Liver (tissue), 9 donors: Measurements from ENCODE around the gene AGPAT2. TPM values are rescaled to one million over a fixed set of nuclear protein-coding genes. Genes with fewer than 3 reads are reported as not detected.

Source experiments
- DNase-seq: peaks from one replicate; pipeline ENCODE4 v3.0.0-alpha.2; 2017; ENCODE audit warnings: low spot score
- H3K27ac ChIP-seq, 2 donors: one replicate each; pipeline ENCODE4 v1.7.0; 2013; ENCODE audit warnings: inconsistent platforms in 2 of 2, low read length in 2 of 2, control low read depth in 1 of 2, low read depth in 1 of 2, mild to moderate bottlenecking in 1 of 2
- H3K27me3 ChIP-seq, 4 donors: one replicate each; pipeline versions ENCODE4 v1.6.1 to v1.7.0; 2013; ENCODE audit warnings: low read length in 3 of 4, inconsistent platforms in 1 of 4, mild to moderate bottlenecking in 1 of 4, moderate library complexity in 1 of 4; ENCODE audit not compliant: control insufficient read depth in 4 of 4, insufficient read depth in 4 of 4
- H3K36me3 ChIP-seq, 4 donors: one replicate each; pipeline versions ENCODE4 v1.6.1 to v1.7.0; 2013; ENCODE audit warnings: low read length in 3 of 4, mild to moderate bottlenecking in 3 of 4, low read depth in 1 of 4, moderate library complexity in 1 of 4; ENCODE audit not compliant: control insufficient read depth in 4 of 4, insufficient read depth in 3 of 4
- H3K4me1 ChIP-seq, 4 donors: one replicate each; pipeline versions ENCODE4 v1.6.1 to v1.7.0; 2013; ENCODE audit warnings: low read length in 3 of 4, mild to moderate bottlenecking in 3 of 4, moderate library complexity in 1 of 4; ENCODE audit not compliant: control insufficient read depth in 4 of 4, insufficient read depth in 4 of 4
- H3K4me3 ChIP-seq, 3 donors: one replicate each; pipeline versions ENCODE4 v1.6.1 to v1.7.0; 2013; ENCODE audit warnings: low read length in 3 of 3, control low read depth in 1 of 3, low read depth in 1 of 3, mild to moderate bottlenecking in 1 of 3
- H3K9ac ChIP-seq, 2 donors: one replicate each; pipeline ENCODE4 v1.7.0; 2013; ENCODE audit warnings: low read length in 2 of 2, mild to moderate bottlenecking in 2 of 2, moderate library complexity in 2 of 2, control low read depth in 1 of 2, low read depth in 1 of 2
- H3K9me3 ChIP-seq, 4 donors: one replicate each; pipeline versions ENCODE4 v1.6.1 to v1.7.0; 2013; ENCODE audit warnings: low read length in 3 of 4; ENCODE audit not compliant: control insufficient read depth in 4 of 4
- ATF3 ChIP-seq: IDR thresholded peaks from 2 replicates; pipeline ENCODE4 v1.6.1; 2016; ENCODE audit warnings: antibody characterized with exemption
- CTCF ChIP-seq: fragments of 150-350 bp; IDR thresholded peaks from 2 replicates; pipeline ENCODE4 v1.5.1; 2017; ENCODE audit warnings: improper control_type of control experiment, low read depth, low read length; ENCODE audit not compliant: missing input control
- EGR1 ChIP-seq, 2 donors: IDR thresholded peaks; 2 replicates each; pipeline ENCODE4 v1.6.1; 2016 to 2018; ENCODE audit warnings: antibody characterized with exemption in 2 of 2, low read depth in 2 of 2
- FOXA1 ChIP-seq: IDR thresholded peaks from 2 replicates; pipeline ENCODE4 v1.6.1; 2016; ENCODE audit warnings: antibody characterized with exemption
- FOXA2 ChIP-seq: IDR thresholded peaks from 2 replicates; pipeline ENCODE4 v1.6.1; 2016; ENCODE audit warnings: antibody characterized with exemption
- GABPA ChIP-seq, 2 donors: IDR thresholded peaks in 1 of 2; conservative IDR thresholded peaks in 1 of 2; 2 replicates each; pipeline ENCODE4 v1.6.1; 2016; ENCODE audit warnings: antibody characterized with exemption in 2 of 2, mild to moderate bottlenecking in 1 of 2, moderate library complexity in 1 of 2
- HNF4A ChIP-seq, 2 donors: conservative IDR thresholded peaks; 2 replicates each; pipeline ENCODE4 v1.6.1; 2016; ENCODE audit warnings: antibody characterized with exemption in 2 of 2, mild to moderate bottlenecking in 2 of 2
- HNF4G ChIP-seq: IDR thresholded peaks from 2 replicates; pipeline ENCODE4 v1.6.1; 2016; ENCODE audit warnings: antibody characterized with exemption
- JUND ChIP-seq, 2 donors: IDR thresholded peaks; 2 replicates each; pipeline ENCODE4 v1.6.1; 2016; ENCODE audit warnings: antibody characterized with exemption in 2 of 2
- MAX ChIP-seq: IDR thresholded peaks from 2 replicates; pipeline ENCODE4 v1.6.1; 2016; ENCODE audit warnings: antibody characterized with exemption
- NR2F2 ChIP-seq: IDR thresholded peaks from 2 replicates; pipeline ENCODE4 v1.6.1; 2016; ENCODE audit warnings: antibody characterized with exemption
- RAD21 ChIP-seq, 2 donors: IDR thresholded peaks; 2 replicates each; pipeline ENCODE4 v1.6.1; 2016; ENCODE audit warnings: antibody characterized with exemption in 2 of 2, mild to moderate bottlenecking in 2 of 2
- RXRA ChIP-seq, 2 donors: IDR thresholded peaks; 2 replicates each; pipeline ENCODE4 v1.6.1; 2017 to 2018; ENCODE audit warnings: antibody characterized with exemption in 2 of 2, mild to moderate bottlenecking in 1 of 2
- SP1 ChIP-seq: IDR thresholded peaks from 2 replicates; pipeline ENCODE4 v1.6.1; 2018; ENCODE audit warnings: antibody characterized with exemption, mild to moderate bottlenecking
- TAF1 ChIP-seq: conservative IDR thresholded peaks from 2 replicates; pipeline ENCODE4 v1.6.1; 2016; ENCODE audit warnings: antibody characterized with exemption, mild to moderate bottlenecking
- YY1 ChIP-seq: IDR thresholded peaks from 2 replicates; pipeline ENCODE4 v1.6.1; 2016; ENCODE audit warnings: antibody characterized with exemption, mild to moderate bottlenecking
- ZBTB33 ChIP-seq: IDR thresholded peaks from 2 replicates; pipeline ENCODE4 v1.6.1; 2016; ENCODE audit warnings: antibody characterized with exemption
- WGBS: extraction: QIAGEN DNeasy Blood & Tissue Kit; methylation state at CpG from one replicate; pipeline ENCODE4 v1.1.7; 2013; 5-methylcytosine and 5-hydroxymethylcytosine counted together
- polyA plus RNA-seq, 2 donors: library from polyadenylated mRNA; stranded (reverse) in 1 of 2; unstranded in 1 of 2; fragments of 200-250 nt in 1 of 2; fragments of >200 nt in 1 of 2; fragmentation: Nextera tagmentation in 1 of 2; extraction: Ambion mirVana in 1 of 2; gene quantifications; one replicate each; pipeline versions ENCODE4 v1.2.1 to v1.2.3, GENCODE V29; 2013 to 2015
- total RNA-seq, 2 donors: library from RNA; depleted of rRNA; stranded (reverse); fragments of >200 nt; gene quantifications; one replicate each; pipeline ENCODE4 v1.2.3, GENCODE V29; 2014
- donor health status: healthy.
- donor health status: healthy.
- donor health status: healthy.
- donor health status: healthy.
- donor health status: healthy.

Gene AGPAT2
- total and polyA plus RNA-seq, 4 donors: 75.1 to 222 (median 212) TPM

- no peak overlapping the region for H3K9ac ChIP-seq
- H3K4me3 ChIP-seq: no peak overlapping the region
- H3K4me1 ChIP-seq: peaks cover 0 to 60% (median 33%) of the 10 kb centered on the region in 4 donors
- H3K9me3 ChIP-seq: no peaks in the 10 kb centered on the region
- no peak overlapping the region for H3K27ac ChIP-seq
- H3K27me3 ChIP-seq: no peaks in the 10 kb centered on the region
- 95% methylated on average over 8 of the region's 8 CpGs for WGBS
- H3K36me3 ChIP-seq: peaks cover 15 to 33% (median 23%) of the 10 kb centered on the region in 4 donors
- no peak for DNase-seq
- TF ChIP-seq MAX (no peak), FOXA1 (no peak), RXRA (IDR thresholded peaks at IDR 0.05) (no peak), JUND (IDR thresholded peaks at IDR 0.05) (no peak), HNF4A (conservative IDR thresholded peaks at IDR 0.05) (no peak), HNF4G (no peak), GABPA (IDR thresholded peaks at IDR 0.05 in 1 of 2, conservative IDR thresholded peaks at IDR 0.05 in 1 of 2) (no peak), FOXA2 (no peak), SP1 (no peak), YY1 (no peak), TAF1 (no peak), ZBTB33 (no peak), EGR1 (IDR thresholded peaks at IDR 0.05; ENCODE audit: low read depth in 2 of 2) (no peak)
These were observed 36.7 kb upstream of the AGPAT2 start for GRCh38 chr9:136723989-136724388.

GRCh38 chr9:136723362-136723976 is 36.2 kb upstream of the AGPAT2 start:
- DNase-seq: no peak
- Histone ChIP-seq H3K9ac (no peak overlapping the region), H3K4me3 (no peak overlapping the region), H3K4me1 (peaks cover 0 to 58% (median 31%) of the 10 kb centered on the region in 4 donors), H3K36me3 (peaks cover 15 to 33% (median 23%) of the 10 kb centered on the region in 4 donors), H3K27me3 (no peaks in the 10 kb centered on the region), H3K27ac (no peak overlapping the region), H3K9me3 (no peaks in the 10 kb centered on the region)
- 92% methylated on average over 32 of the region's 32 CpGs for WGBS
- TF ChIP-seq HNF4G (no peak), CTCF (no peak), GABPA (IDR thresholded peaks at IDR 0.05 in 1 of 2, conservative IDR thresholded peaks at IDR 0.05 in 1 of 2) (no peak)

GRCh38 chr9:136722969-136723356 is 35.7 kb upstream of the AGPAT2 start:
- Histone ChIP-seq H3K9me3 (no peaks in the 10 kb centered on the region), H3K36me3 (peaks cover 15 to 33% (median 23%) of the 10 kb centered on the region in 4 donors), H3K4me1 (peaks cover 0 to 56% (median 29%) of the 10 kb centered on the region in 4 donors), H3K4me3 (no peak overlapping the region), H3K27ac (no peak overlapping the region), H3K9ac (no peak overlapping the region), H3K27me3 (no peaks in the 10 kb centered on the region)
- WGBS: 92% methylated on average over 24 of the region's 24 CpGs
- no peak for DNase-seq
- TF ChIP-seq HNF4G: no peak
- TF ChIP-seq RAD21 (IDR thresholded peaks at IDR 0.05): no peak
- no peak for TF ChIP-seq YY1
- no peak for TF ChIP-seq FOXA2
- no peak for TF ChIP-seq FOXA1
- no peak for TF ChIP-seq EGR1 (IDR thresholded peaks at IDR 0.05; ENCODE audit: low read depth in 2 of 2)
- TF ChIP-seq ZBTB33: no peak
- no peak for TF ChIP-seq MAX
- TF ChIP-seq RXRA (IDR thresholded peaks at IDR 0.05): no peak
- no peak for TF ChIP-seq NR2F2
- TF ChIP-seq GABPA (IDR thresholded peaks at IDR 0.05 in 1 of 2, conservative IDR thresholded peaks at IDR 0.05 in 1 of 2): no peak
- TF ChIP-seq SP1: no peak
- TF ChIP-seq JUND (IDR thresholded peaks at IDR 0.05): no peak
- no peak for TF ChIP-seq ATF3
- TF ChIP-seq HNF4A (conservative IDR thresholded peaks at IDR 0.05): no peak
